ENCODE data around the gene MNS1.

DNA sequence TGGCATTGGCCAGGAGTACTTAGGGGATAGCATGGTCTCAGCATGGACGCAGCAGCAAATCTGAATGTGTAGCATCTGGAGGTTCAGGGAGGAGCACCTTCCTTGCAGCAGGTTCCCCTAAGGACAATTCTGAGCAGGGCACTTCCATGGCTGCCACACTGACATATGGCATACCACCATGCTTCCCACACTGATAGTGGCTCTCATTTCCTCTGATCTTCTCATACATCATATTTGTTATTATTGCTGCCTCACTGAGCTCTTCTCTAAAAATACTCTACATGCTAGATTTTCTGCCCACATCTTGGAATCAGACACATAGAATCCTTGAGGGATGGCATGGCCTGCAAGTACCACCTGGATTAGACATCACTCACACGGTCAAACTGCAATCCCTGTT lies 7.3 kb upstream of the MNS1 start:
- TF ChIP-seq CTCF (IDR thresholded peaks at IDR 0.05), result no peak
- no peak for TF ChIP-seq EP300 (IDR thresholded peaks at IDR 0.05)

Measured in ovary (tissue), 3 donors.